Astrocyte of the spinal cord (primary cell): ENCODE measurements around the gene TSHB.

Experiments
- DNase-seq: peaks from one replicate; pipeline ENCODE4 v3.0.0; 2011; ENCODE audit warnings: low read depth, low spot score
- H3K4me3 ChIP-seq: 2 replicates; pipeline ENCODE4 v1.5.1; 2011; ENCODE audit warnings: low read depth, mild to moderate bottlenecking, low read length, moderate library complexity
- in situ Hi-C: cut with HindIII; loops from 2 replicates; pipeline ENCODE4 v1.10.0; 2017; ENCODE audit warnings: low sequenced_read_pairs
- TF ChIP-seq, protein P1 (sequence below): IDR thresholded peaks from 2 replicates; pipeline ENCODE4 v1.5.1; 2012; ENCODE audit warnings: low read depth, mild to moderate bottlenecking, low read length, inconsistent platforms

Gene TSHB

DNA sequence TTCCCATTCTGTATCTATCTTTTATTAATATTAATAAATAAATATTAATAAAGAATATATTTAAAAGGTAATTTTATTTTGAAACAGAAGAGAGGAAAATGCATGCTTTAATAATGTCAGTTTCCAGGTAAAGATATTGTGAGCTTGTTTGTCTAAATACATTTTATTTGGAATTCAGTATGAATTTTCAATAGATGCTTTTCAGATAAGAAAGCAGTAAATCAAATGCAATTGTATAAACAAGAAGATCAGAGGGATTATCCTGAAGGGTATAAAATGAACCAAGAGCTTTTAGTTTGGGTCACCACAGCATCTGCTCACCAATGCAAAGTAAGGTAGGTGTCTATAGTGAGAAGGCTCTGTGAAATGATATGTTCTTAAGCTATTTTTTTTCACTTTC, at the start of gene TSHB:
Gene TSHB (plus strand): TSS at position 301 of the 400 bp plus-strand sequence. CDS start 3,537 bp downstream, outside the sequence.
- DNase-seq: no peak
- TF ChIP-seq, protein P1, sequence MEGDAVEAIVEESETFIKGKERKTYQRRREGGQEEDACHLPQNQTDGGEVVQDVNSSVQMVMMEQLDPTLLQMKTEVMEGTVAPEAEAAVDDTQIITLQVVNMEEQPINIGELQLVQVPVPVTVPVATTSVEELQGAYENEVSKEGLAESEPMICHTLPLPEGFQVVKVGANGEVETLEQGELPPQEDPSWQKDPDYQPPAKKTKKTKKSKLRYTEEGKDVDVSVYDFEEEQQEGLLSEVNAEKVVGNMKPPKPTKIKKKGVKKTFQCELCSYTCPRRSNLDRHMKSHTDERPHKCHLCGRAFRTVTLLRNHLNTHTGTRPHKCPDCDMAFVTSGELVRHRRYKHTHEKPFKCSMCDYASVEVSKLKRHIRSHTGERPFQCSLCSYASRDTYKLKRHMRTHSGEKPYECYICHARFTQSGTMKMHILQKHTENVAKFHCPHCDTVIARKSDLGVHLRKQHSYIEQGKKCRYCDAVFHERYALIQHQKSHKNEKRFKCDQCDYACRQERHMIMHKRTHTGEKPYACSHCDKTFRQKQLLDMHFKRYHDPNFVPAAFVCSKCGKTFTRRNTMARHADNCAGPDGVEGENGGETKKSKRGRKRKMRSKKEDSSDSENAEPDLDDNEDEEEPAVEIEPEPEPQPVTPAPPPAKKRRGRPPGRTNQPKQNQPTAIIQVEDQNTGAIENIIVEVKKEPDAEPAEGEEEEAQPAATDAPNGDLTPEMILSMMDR: no peak
- in situ Hi-C loops: no loop called here
- H3K4me3 ChIP-seq: no peak within 1 kb of the TSS

DNA sequence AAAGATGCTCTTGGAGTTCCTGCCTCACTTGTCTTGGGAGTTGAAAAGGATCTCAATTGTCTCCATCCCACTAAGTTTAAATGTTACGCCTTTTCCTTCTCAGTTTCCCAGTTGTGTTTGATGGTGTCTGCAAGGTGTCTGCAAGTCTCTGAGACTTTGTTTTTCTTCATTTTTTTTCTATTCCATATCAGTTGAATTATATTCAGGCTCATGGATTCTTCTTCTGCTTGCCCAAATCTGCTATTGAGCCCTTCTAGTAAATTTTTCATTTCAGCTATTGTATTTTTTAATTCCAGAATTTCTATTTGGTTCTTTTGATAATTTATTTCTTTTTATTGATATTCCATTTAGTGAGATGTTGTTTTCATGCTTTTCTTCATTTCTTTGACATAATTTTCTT, 47.4 kb upstream of the TSHB start:
- in situ Hi-C loops: no loop called here
- TF ChIP-seq, protein P1: no peak
- no peak for DNase-seq
- no peak overlapping the region for H3K4me3 ChIP-seq

DNA sequence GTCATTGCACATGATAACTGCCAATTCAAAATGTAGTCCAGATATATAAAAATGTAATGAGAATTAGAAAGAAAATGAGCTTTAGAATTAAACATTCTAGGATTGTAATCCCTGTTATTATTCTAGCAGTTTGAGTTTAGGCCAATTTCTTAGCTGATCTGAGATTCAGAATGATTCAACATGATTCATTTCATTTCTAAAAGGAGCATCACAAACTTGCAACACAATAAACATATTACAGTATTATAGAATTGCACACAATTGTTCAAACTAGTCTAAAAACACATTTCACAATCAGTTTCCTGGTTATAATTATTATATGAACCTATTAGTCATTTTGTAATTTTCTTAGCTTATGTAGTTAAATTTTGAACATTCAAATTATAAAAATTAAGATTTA, 43.3 kb upstream of the TSHB start:
- TF ChIP-seq, protein P1: no peak
- DNase-seq: no peak
- in situ Hi-C loops: no loop called here
- no peak overlapping the region for H3K4me3 ChIP-seq

DNA sequence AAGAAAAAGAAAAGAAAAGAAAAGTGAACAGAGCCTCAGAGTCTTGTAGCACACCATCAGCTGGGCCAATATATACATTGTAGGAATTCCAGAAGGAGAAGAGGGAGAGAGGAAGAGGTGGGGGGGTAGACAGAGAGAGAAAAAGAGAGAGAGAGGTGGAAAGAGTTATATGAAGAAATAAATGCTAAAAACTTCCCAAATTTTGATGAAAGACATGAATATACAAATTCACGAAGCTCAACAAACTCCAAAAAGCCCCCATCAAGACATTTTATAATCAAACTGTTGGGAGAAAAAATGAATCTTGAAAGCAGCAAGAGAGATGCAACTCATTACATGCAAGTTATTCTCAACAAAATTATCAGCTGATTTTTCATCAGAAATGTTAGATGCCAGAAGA, 41.5 kb upstream of the TSHB start:
- TF ChIP-seq, protein P1: no peak
- in situ Hi-C loops: no loop called here

DNA sequence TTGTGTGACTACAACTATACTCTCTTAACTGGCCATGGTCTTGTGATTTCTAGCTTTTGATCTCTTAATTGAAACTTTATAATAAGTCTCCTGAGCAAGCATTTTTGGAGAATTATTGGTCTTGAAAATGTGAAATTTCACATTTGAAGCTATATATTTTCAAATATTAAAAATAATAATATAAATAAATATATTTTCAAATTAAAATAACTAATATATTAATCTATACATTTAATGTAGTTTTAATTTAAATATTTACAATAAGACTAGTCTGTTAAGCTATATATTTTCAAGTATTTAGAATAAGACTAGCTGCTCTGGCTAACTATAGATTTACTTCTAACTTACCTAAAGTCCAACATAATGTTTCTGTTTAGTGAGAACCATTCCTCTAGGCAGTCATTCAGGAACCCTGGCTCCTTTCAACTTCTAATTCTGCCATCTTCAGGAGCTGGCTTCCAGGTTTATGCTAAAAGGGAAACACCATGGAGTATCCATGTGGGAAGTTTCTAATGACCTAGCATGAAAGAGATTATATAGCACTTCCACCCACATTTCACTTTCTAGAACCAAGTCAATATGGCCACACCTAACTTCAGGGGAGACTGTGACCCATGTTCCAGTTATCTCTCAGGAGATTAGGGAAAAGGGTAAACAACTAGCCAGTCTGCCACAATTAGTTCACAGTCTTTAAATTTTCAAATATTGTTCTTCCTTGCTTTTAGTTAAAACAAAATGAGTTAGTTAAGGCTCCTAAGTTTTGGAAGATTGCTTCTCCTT, 31.9 kb upstream of the TSHB start:
- TF ChIP-seq, protein P1: no peak
- no peak for DNase-seq
- in situ Hi-C loops: no loop called here
- no peak overlapping the region for H3K4me3 ChIP-seq

More for the DNA sequence above, 41.5 kb upstream of the TSHB start:
- H3K4me3 ChIP-seq: no peak overlapping the region
- DNase-seq: no peak

DNA sequence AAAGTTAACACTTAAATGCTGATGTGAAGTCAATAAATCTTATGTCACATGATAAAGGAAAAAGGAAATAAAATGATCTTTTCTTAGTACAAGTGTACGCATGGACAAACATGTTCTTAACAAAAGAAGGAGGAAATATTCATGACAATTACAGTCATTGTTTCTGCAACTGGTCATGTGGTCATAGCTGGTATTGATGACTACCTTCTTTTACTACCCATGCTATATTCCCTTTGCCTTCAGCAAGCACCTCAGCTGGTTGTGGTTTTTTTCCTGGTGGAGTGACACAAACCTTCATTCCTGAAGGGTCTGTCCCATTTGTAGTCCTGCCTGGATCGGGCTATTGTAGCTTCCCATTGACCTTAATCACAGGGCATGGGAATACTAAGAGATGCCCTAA, 23.4 kb upstream of the TSHB start:
- TF ChIP-seq, protein P1: no peak
- DNase-seq: no peak
- in situ Hi-C loops: no loop called here

More for the DNA sequence above, 23.4 kb upstream of the TSHB start:
- no peak overlapping the region for H3K4me3 ChIP-seq
